COLO829 (cell line): ENCODE results near the gene MUS81.
"Not testable (repeated sequence)": the region's sequence is repeated elsewhere in the genome, so short reads cannot be mapped to it uniquely, and the experiment has no call there.

Experiments used
- DNase-seq: peaks from one replicate; pipeline ENCODE4 v3.0.0; 2012; ENCODE audit warnings: low spot score

MUS81 gene

GRCh38 chr11:65847746-65848145 is 12.5 kb upstream of the MUS81 start:
- DNase-seq, result no peak

GRCh38 chr11:65848693-65849092 is 11.5 kb upstream of the MUS81 start:
- not testable (repeated sequence) for DNase-seq

GRCh38 chr11:65849366-65849765 is 10.9 kb upstream of the MUS81 start:
- DNase-seq, result no peak

- no peak for DNase-seq
These were observed 10.4 kb upstream of the MUS81 start for GRCh38 chr11:65849771-65850216.

- DNase-seq, result no peak
These were observed 9.8 kb upstream of the MUS81 start for GRCh38 chr11:65850217-65851082.

- DNase-seq, result no peak
These were observed 9.1 kb upstream of the MUS81 start for GRCh38 chr11:65851083-65851579.

- DNase-seq, result no peak
These were observed 8.3 kb upstream of the MUS81 start for GRCh38 chr11:65851811-65852507.

- DNase-seq, result no peak
These were observed 7.6 kb upstream of the MUS81 start for GRCh38 chr11:65852508-65853245.

- DNase-seq, result no peak
These were observed 6.8 kb upstream of the MUS81 start for GRCh38 chr11:65853246-65853979.

GRCh38 chr11:65854161-65854592 is 6.1 kb upstream of the MUS81 start:
- DNase-seq, result no peak

- DNase-seq, result no peak
These were observed 5.1 kb upstream of the MUS81 start for GRCh38 chr11:65854852-65855837.

- DNase-seq, result no peak
These were observed 4.3 kb upstream of the MUS81 start for GRCh38 chr11:65855927-65856363.

GRCh38 chr11:65856689-65857499 is 3.3 kb upstream of the MUS81 start:
- DNase-seq, result no peak

GRCh38 chr11:65857500-65857852 is 2.8 kb upstream of the MUS81 start:
- no peak for DNase-seq

GRCh38 chr11:65857853-65858680 is 2.2 kb upstream of the MUS81 start, which contains the start of gene CFL1:
TSS of gene CFL1 (minus strand) at chr11:65858180. CDS start at chr11:65858099, 81 bp downstream.
- peak; percentile 89 for DNase-seq

GRCh38 chr11:65858681-65859087 is 1.5 kb upstream of the MUS81 start:
- no peak for DNase-seq

GRCh38 chr11:65859095-65859811 is 980 bp upstream of the MUS81 start:
- DNase-seq, result peak; percentile 94

GRCh38 chr11:65859812-65860277 is 388 bp upstream of the MUS81 start:
- DNase-seq, result no peak
